GM12872 (cell line): Measurements from ENCODE around the gene SCUBE3.

Source experiments
- CTCF ChIP-seq: IDR thresholded peaks from 3 replicates; pipeline ENCODE4 v1.5.1; 2011; ENCODE audit warnings: low read depth, mild to moderate bottlenecking, low read length, moderate library complexity; ENCODE audit not compliant: insufficient read depth

SCUBE3 gene

GRCh38 chr6:35168461-35168861 is 45.3 kb upstream of the SCUBE3 start:
- TF ChIP-seq CTCF: no peak

- no peak for TF ChIP-seq CTCF
Measured at GRCh38 chr6:35170166-35170565, 43.6 kb upstream of the SCUBE3 start.

GRCh38 chr6:35170891-35171290 is 42.9 kb upstream of the SCUBE3 start:
- no peak for TF ChIP-seq CTCF

- no peak for TF ChIP-seq CTCF
Measured at GRCh38 chr6:35173044-35173426, 40.7 kb upstream of the SCUBE3 start.

GRCh38 chr6:35173427-35174087 is 40.2 kb upstream of the SCUBE3 start:
- no peak for TF ChIP-seq CTCF

- no peak for TF ChIP-seq CTCF
Measured at GRCh38 chr6:35174088-35174434, 39.7 kb upstream of the SCUBE3 start.

- TF ChIP-seq CTCF: no peak
Measured at GRCh38 chr6:35174501-35174900, 39.3 kb upstream of the SCUBE3 start.
